ENCODE measurements around the gene VEPH1. TPM values are rescaled to one million over a fixed set of nuclear protein-coding genes. Genes with fewer than 3 reads are reported as not detected.
A peak's percentile ranks its signal among the peaks of the same experiment; 100 is the strongest.

Gene VEPH1
- total RNA-seq, 2 donors from 2014 or later = 0.21 TPM; not detected in 1

DNA sequence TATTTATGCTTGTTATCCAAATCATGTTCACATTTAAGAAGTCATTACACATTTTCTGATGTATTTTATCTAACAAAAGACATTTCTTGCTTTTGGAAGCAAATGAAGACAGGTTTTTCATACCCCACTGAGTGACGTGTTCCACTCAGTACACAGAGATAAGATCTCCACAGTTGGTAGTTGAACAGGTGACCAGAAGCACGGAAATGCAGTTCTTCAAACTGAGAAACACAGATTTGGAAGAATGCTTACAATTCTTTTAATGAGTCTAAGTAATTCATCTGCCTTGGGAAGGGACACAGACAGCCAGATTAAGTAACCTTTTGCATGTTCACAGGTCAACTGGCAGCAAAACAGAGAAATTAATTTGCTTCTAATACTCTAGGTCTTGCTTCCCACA is 43.5 kb downstream of the VEPH1 start:
- Histone ChIP-seq H3K9me3 (no peaks in the 10 kb centered on the region), H3K4me1 (ENCODE audit: control insufficient read depth in 1 of 2, low read depth in 2 of 2) (no peaks in the 10 kb centered on the region), H3K27me3 (replicated peaks; ENCODE audit: insufficient read depth) (no peaks in the 10 kb centered on the region), H3K27ac (no peak overlapping the region), H3K4me3 (no peak overlapping the region), H3K36me3 (no peaks in the 10 kb centered on the region)
- no peak for ATAC-seq (ENCODE audit: insufficient number of reproducible peaks, low FRiP score, low read depth)
- DNase-seq (ENCODE audit: low spot score) = no peak
- TF ChIP-seq, protein P1, sequence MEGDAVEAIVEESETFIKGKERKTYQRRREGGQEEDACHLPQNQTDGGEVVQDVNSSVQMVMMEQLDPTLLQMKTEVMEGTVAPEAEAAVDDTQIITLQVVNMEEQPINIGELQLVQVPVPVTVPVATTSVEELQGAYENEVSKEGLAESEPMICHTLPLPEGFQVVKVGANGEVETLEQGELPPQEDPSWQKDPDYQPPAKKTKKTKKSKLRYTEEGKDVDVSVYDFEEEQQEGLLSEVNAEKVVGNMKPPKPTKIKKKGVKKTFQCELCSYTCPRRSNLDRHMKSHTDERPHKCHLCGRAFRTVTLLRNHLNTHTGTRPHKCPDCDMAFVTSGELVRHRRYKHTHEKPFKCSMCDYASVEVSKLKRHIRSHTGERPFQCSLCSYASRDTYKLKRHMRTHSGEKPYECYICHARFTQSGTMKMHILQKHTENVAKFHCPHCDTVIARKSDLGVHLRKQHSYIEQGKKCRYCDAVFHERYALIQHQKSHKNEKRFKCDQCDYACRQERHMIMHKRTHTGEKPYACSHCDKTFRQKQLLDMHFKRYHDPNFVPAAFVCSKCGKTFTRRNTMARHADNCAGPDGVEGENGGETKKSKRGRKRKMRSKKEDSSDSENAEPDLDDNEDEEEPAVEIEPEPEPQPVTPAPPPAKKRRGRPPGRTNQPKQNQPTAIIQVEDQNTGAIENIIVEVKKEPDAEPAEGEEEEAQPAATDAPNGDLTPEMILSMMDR (IDR thresholded peaks at IDR 0.05) = no peak

- no peaks in the 10 kb centered on the region for H3K4me1 ChIP-seq (ENCODE audit: control insufficient read depth in 1 of 2, low read depth in 2 of 2)
- DNase-seq (ENCODE audit: low spot score) (no peak), ATAC-seq (ENCODE audit: insufficient number of reproducible peaks, low FRiP score, low read depth) (no peak)
- no peak overlapping the region for H3K4me3 ChIP-seq
- H3K27ac ChIP-seq = no peak overlapping the region
- TF ChIP-seq, protein P1 (IDR thresholded peaks at IDR 0.05) = no peak
- H3K36me3 ChIP-seq = no peaks in the 10 kb centered on the region
- no peaks in the 10 kb centered on the region for H3K9me3 ChIP-seq
- no peaks in the 10 kb centered on the region for H3K27me3 ChIP-seq (replicated peaks; ENCODE audit: insufficient read depth)
These were observed 49.4 kb downstream of the VEPH1 start for GRCh38 chr3:157453824-157454223.

DNA sequence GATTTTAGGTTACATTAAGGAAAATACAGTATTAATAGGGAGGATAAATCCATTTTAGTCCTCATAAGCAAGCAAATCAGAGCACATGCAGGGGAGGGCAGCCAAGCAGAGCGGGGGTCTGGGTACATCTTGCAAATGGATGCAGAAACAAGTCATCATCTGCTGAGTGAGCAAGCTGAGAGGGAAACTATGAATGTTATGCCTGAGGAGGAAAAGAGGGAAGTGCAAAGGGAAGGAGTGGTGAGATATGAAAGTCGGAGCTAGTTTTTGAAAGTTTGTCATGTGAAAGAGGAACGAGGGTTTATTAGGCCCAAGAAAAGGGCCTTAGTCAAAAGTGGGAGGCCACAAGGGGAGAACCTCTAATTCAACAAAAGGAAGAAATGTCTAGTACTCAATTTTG is 51.1 kb downstream of the VEPH1 start:
- Histone ChIP-seq H3K4me1 (ENCODE audit: control insufficient read depth in 1 of 2, low read depth in 2 of 2) (no peaks in the 10 kb centered on the region), H3K9me3 (no peaks in the 10 kb centered on the region), H3K4me3 (no peak overlapping the region), H3K36me3 (no peaks in the 10 kb centered on the region), H3K27ac (no peak overlapping the region), H3K27me3 (replicated peaks; ENCODE audit: insufficient read depth) (no peaks in the 10 kb centered on the region)
- no peak for DNase-seq (ENCODE audit: low spot score)
- ATAC-seq (ENCODE audit: insufficient number of reproducible peaks, low FRiP score, low read depth) = no peak
- TF ChIP-seq, protein P1 (IDR thresholded peaks at IDR 0.05) = no peak

GRCh38 chr3:157447026-157447694 is 56.1 kb downstream of the VEPH1 start:
- TF ChIP-seq, protein P1 (IDR thresholded peaks at IDR 0.05) = peak; percentile 41
- H3K27ac ChIP-seq = no peak overlapping the region
- ATAC-seq (ENCODE audit: insufficient number of reproducible peaks, low FRiP score, low read depth) = no peak

DNA sequence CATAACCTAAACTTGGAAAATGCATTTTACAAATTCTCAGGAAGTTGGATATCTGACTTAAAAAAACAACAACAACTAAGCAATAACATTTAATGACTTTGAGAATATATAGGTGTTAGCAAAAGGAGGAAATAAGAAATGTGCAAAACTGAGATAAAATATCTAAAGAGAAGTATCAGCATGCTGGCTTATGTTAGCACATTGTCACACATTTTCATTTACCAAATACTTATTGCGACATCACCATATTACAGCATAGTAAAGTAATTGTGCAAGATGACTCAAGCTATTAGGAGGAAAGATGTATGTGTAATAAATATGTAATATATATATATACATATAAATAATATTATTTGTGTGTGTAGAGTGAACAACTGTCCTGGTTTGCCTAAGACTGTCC is 57.4 kb downstream of the VEPH1 start:
- Histone ChIP-seq H3K36me3 (no peaks in the 10 kb centered on the region), H3K27me3 (replicated peaks; ENCODE audit: insufficient read depth) (no peaks in the 10 kb centered on the region), H3K4me1 (ENCODE audit: control insufficient read depth in 1 of 2, low read depth in 2 of 2) (no peaks in the 10 kb centered on the region), H3K9me3 (no peaks in the 10 kb centered on the region), H3K27ac (no peak overlapping the region), H3K4me3 (no peak overlapping the region)
- DNase-seq (ENCODE audit: low spot score) (no peak), ATAC-seq (ENCODE audit: insufficient number of reproducible peaks, low FRiP score, low read depth) (no peak)
- TF ChIP-seq, protein P1 (IDR thresholded peaks at IDR 0.05) = no peak

More at GRCh38 chr3:157447026-157447694, 56.1 kb downstream of the VEPH1 start:
- Histone ChIP-seq H3K36me3 (no peaks in the 10 kb centered on the region), H3K27me3 (replicated peaks; ENCODE audit: insufficient read depth) (no peaks in the 10 kb centered on the region), H3K4me1 (ENCODE audit: control insufficient read depth in 1 of 2, low read depth in 2 of 2) (no peaks in the 10 kb centered on the region), H3K4me3 (no peak overlapping the region), H3K9me3 (no peaks in the 10 kb centered on the region)
- DNase-seq (ENCODE audit: low spot score) = no peak
